Kidney (tissue), 14 donors: ENCODE results near the gene ACADVL. TPM values are rescaled to one million over a fixed set of nuclear protein-coding genes. Genes with fewer than 3 reads are reported as not detected.
A peak's percentile ranks its signal among the peaks of the same experiment; 100 is the strongest.

Experiments used
- DNase-seq, 5 donors: peaks; one replicate each; pipeline ENCODE4 v3.0.0-alpha.2; 2013 to 2020
- FAIRE-seq: peaks from 2 replicates; lab custom pipeline; 2012; peaks lifted over from hg19 to GRCh38; lab: Jason Lieb, UNC
- H3K27ac ChIP-seq, 2 donors: one replicate each; pipeline ENCODE4 v1.7.0; 2013; ENCODE audit warnings: low read depth in 2 of 2, low read length in 2 of 2, inconsistent platforms in 1 of 2
- H3K27me3 ChIP-seq: one replicate; pipeline ENCODE4 v1.7.1; 2013; ENCODE audit warnings: low read length, inconsistent platforms; ENCODE audit not compliant: control insufficient read depth, insufficient read depth
- H3K36me3 ChIP-seq, 3 donors: one replicate each; pipeline versions ENCODE4 v1.7.0 to v1.7.1; 2013; ENCODE audit warnings: low read length in 3 of 3, control low read depth in 1 of 3, inconsistent platforms in 1 of 3; ENCODE audit not compliant: insufficient read depth in 3 of 3, control insufficient read depth in 2 of 3
- H3K4me1 ChIP-seq, 3 donors: one replicate each; pipeline versions ENCODE4 v1.7.0 to v1.7.1; 2013; ENCODE audit warnings: low read length in 3 of 3, inconsistent platforms in 1 of 3, low read depth in 1 of 3; ENCODE audit not compliant: control insufficient read depth in 2 of 3, insufficient read depth in 2 of 3
- H3K4me3 ChIP-seq, 3 donors: one replicate each; pipeline versions ENCODE4 v1.7.0 to v1.8.1; 2013; ENCODE audit warnings: low read length in 3 of 3, control low read depth in 1 of 3, inconsistent platforms in 1 of 3
- H3K9ac ChIP-seq, 3 donors: one replicate each; pipeline versions ENCODE4 v1.7.0 to v1.7.1; 2013; ENCODE audit warnings: low read length in 3 of 3, control low read depth in 1 of 3, inconsistent platforms in 1 of 3
- H3K9me3 ChIP-seq, 3 donors: one replicate each; pipeline versions ENCODE4 v1.7.0 to v1.7.1; 2013; ENCODE audit warnings: low read length in 3 of 3, control low read depth in 1 of 3, inconsistent platforms in 1 of 3; ENCODE audit not compliant: control insufficient read depth in 2 of 3, insufficient read depth in 1 of 3
- CTCF ChIP-seq: IDR thresholded peaks from 3 replicates; pipeline ENCODE4 v1.5.1; 2012; ENCODE audit warnings: mild to moderate bottlenecking, moderate library complexity, borderline replicate concordance; ENCODE audit not compliant: insufficient read depth; ENCODE audit errors: extremely low read depth
- intact Hi-C: fragments of 100-400 bp; cut with DNase I; formaldehyde crosslinking; loops from one replicate; pipeline ENCODE4 v1.11.1; 2022
- polyA plus RNA-seq: library from polyadenylated mRNA; stranded (reverse); fragments of 350-450 nt; fragmentation: Illumina TruSeq; extraction: RNeasy Lipid Tissue Mini Kit (QIAGEN cat#74804); gene quantifications from one replicate; pipeline ENCODE4 v1.2.3, GENCODE V29; 2014; ENCODE audit warnings: low read depth, low replicate concordance; ENCODE audit not compliant: insufficient read depth
- total RNA-seq: library from RNA; stranded (reverse); fragmentation: NEBNext Ultra II Directional; extraction: Animal tissue kit (Norgen Biotek cat#: 25700); gene quantifications from one replicate; pipeline ENCODE4 v1.2.1, GENCODE V29; 2021
- donor health status: control.
- donor health status: control.
- donor health status: control.
- donor health status: control.
- donor health status: control.
- donor health status: DM: yes; HTN: yes; CAD: no.
- donor health status: Normal renal cell carcinoma (clear cell type).

The ACADVL gene
- total and polyA plus RNA-seq, 2 donors from 2014 or later = 689 to 1,202 TPM

- intact Hi-C loops = no loop called here
- H3K27ac ChIP-seq = no peak overlapping the region
- H3K27me3 ChIP-seq = no peaks in the 10 kb centered on the region
- no peak overlapping the region for H3K9ac ChIP-seq
- no peaks in the 10 kb centered on the region for H3K36me3 ChIP-seq
- DNase-seq (peak; percentile 76 to 85 (median 79)), FAIRE-seq (no peak)
- H3K4me3 ChIP-seq = no peak overlapping the region
- peaks cover 0 to 5% (median 0%) of the 10 kb centered on the region in 3 donors for H3K9me3 ChIP-seq
- no peak for TF ChIP-seq CTCF
- peaks cover 7 to 10% (median 10%) of the 10 kb centered on the region in 3 donors for H3K4me1 ChIP-seq
These were observed 45.8 kb upstream of the ACADVL start for GRCh38 chr17:7173687-7174602.

- no peak for DNase-seq
These were observed 45.0 kb upstream of the ACADVL start for GRCh38 chr17:7174603-7175326.

GRCh38 chr17:7175330-7175733, 44.4 kb upstream of the ACADVL start:
- peak in 1 of 5 donors; percentile 20 for DNase-seq
- Histone ChIP-seq H3K4me3 (no peak overlapping the region), H3K27me3 (no peaks in the 10 kb centered on the region), H3K9ac (no peak overlapping the region), H3K9me3 (no peaks in the 10 kb centered on the region), H3K36me3 (no peaks in the 10 kb centered on the region), H3K27ac (no peak overlapping the region), H3K4me1 (peaks cover 7 to 10% (median 10%) of the 10 kb centered on the region in 3 donors)
- no peak for TF ChIP-seq CTCF
- intact Hi-C loops = no loop called here
- no peak for FAIRE-seq

More at GRCh38 chr17:7174603-7175326, 45.0 kb upstream of the ACADVL start:
- H3K27me3 ChIP-seq = no peaks in the 10 kb centered on the region
- no peak for FAIRE-seq
- no peak overlapping the region for H3K27ac ChIP-seq
- intact Hi-C loops = no loop called here
- no peaks in the 10 kb centered on the region for H3K36me3 ChIP-seq
- no peak overlapping the region for H3K9ac ChIP-seq
- H3K4me1 ChIP-seq = peaks cover 7 to 10% (median 10%) of the 10 kb centered on the region in 3 donors
- TF ChIP-seq CTCF = no peak
- no peaks in the 10 kb centered on the region for H3K9me3 ChIP-seq
- H3K4me3 ChIP-seq = no peak overlapping the region
